Activated naive CD4-positive, alpha-beta T cell treated with anti-CD3 and anti-CD28 coated beads, Interleukin-2, amount 50 U/mL, for 72 hours (primary cell): ENCODE measurements around the gene WDHD1. TPM values are rescaled to one million over a fixed set of nuclear protein-coding genes. Genes with fewer than 3 reads are reported as not detected.
"Not testable (repeated sequence)": the region's sequence is repeated elsewhere in the genome, so short reads cannot be mapped to it uniquely, and the experiment has no call there.

Source experiments
- ATAC-seq, 2 donors: fragments of 150-1000 bp; cut with Tn5 transposase; 2 replicates each; pipeline ENCODE4 v1.10.0; 2021; ENCODE audit warnings: mild to moderate bottlenecking in 2 of 2, moderate library complexity in 2 of 2
- DNase-seq, 2 donors: peaks; one replicate each; pipeline ENCODE4 v3.0.0; 2021 to 2022; ENCODE audit warnings: low spot score in 2 of 2
- H3K27ac Mint-ChIP-seq, 2 donors: one replicate each; pipeline ENCODE4 v1.8.0; 2022; ENCODE audit warnings: mild to moderate bottlenecking in 2 of 2, mixed read lengths in 2 of 2
- H3K36me3 Mint-ChIP-seq, 2 donors: one replicate each; pipeline ENCODE4 v1.8.0; 2022; ENCODE audit warnings: mixed read lengths in 2 of 2
- H3K9me3 Mint-ChIP-seq, 2 donors: one replicate each; pipeline ENCODE4 v1.8.0; 2022; ENCODE audit warnings: mixed read lengths in 2 of 2
- total RNA-seq, 2 donors: library from RNA; stranded (reverse); gene quantifications; one replicate each; pipeline ENCODE4 v1.2.3, GENCODE V29; 2022

Gene WDHD1
- 10 to 100 TPM; 60.7 to 64.8 TPM for total RNA-seq

- no peaks in the 10 kb centered on the region for H3K9me3 Mint-ChIP-seq
- ATAC-seq = peak; percentile 97 to 98
- peaks cover 37 to 41% of the 10 kb centered on the region in 2 donors for H3K36me3 Mint-ChIP-seq
- H3K27ac Mint-ChIP-seq = peak within 1 kb of the TSS; percentile 97 to 99
- peak; percentile 99 for DNase-seq
These were observed at the start of gene WDHD1, which contains the start of gene SOCS4 for GRCh38 chr14:55026793-55027561. Gene WDHD1, minus strand, starts transcription at chr14:55027099. Its CDS starts 312 bp downstream, at chr14:55026787. Gene SOCS4, plus strand, starts transcription at chr14:55027236. Its CDS starts 15,806 bp downstream, at chr14:55043042.

DNA sequence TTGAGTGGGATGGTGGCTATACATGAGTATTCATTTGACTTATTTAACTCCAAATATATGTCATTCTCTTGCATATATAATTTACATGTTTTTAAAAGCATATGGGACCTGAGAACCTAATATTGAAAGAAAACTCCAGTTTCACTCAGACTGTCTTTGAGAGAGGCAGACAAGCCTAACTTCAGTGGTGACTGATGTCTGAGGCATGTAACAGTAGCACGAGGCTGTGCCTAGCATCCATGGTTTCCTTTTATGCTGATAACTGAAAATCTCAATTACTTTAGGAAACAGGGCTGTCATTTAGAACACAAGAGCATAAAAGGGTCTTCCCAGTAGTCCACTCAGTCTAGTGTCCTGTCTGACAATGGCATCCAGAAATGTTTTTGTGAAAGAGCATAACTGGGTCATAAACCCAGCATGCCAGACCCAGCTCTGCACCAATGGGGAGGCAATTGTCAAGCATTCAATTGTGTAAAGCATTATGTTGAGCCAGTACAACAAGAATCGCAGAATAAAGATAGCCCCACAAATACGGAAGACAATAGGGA, 48.8 kb upstream of the WDHD1 start:
- peak overlapping the region in 1 of 2 donors; percentile 65 for H3K27ac Mint-ChIP-seq
- H3K36me3 Mint-ChIP-seq = no peaks in the 10 kb centered on the region
- DNase-seq = no peak
- no peaks in the 10 kb centered on the region for H3K9me3 Mint-ChIP-seq
- ATAC-seq = peak in 1 of 2 donors; percentile 7

GRCh38 chr14:55074662-55075061, 47.8 kb upstream of the WDHD1 start:
- ATAC-seq (peak in 1 of 2 donors; percentile 21), DNase-seq (no peak)

GRCh38 chr14:55073856-55074255, 47.0 kb upstream of the WDHD1 start:
- no peaks in the 10 kb centered on the region for H3K36me3 Mint-ChIP-seq
- H3K9me3 Mint-ChIP-seq = no peaks in the 10 kb centered on the region
- DNase-seq (no peak), ATAC-seq (no peak)
- H3K27ac Mint-ChIP-seq = no peak overlapping the region

More at GRCh38 chr14:55074662-55075061, 47.8 kb upstream of the WDHD1 start:
- H3K9me3 Mint-ChIP-seq = no peaks in the 10 kb centered on the region
- H3K27ac Mint-ChIP-seq = peak overlapping the region in 1 of 2 donors; percentile 51
- H3K36me3 Mint-ChIP-seq = no peaks in the 10 kb centered on the region

DNA sequence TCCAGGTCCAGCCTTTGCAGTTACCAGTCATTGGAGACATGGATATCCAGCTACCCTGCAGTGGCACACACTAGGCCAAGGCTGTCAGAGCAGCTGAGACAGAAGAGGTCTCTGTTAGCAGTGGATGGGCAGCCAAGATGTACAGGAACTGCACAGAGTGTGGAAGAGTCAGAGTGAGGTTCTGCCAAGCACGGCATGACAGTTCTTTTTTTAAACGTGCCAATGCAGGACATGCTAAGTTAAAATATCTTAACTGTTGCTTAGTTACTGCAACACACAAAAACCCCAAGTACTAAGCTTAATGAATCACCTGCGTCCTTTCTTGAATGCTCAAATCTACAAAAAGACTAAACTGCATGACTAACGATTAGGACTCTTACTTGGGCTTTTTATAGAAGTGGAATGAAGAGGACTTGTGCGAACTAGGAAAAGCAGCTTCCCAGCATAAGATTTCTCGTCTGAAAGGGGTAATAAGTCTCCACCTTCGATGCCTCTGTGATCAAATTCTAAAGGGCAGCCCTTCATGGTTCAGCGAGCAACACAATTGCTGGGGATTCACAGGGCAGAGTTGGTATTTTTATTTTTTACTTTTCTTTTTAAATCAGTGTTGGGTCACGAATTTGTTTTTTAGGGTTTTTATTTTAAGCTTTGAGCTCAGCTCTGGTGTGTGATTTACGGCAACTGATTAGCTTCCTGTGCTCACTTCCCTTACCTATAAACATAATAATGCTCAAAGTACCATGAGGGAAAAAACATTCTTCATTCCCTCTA, 45.2 kb upstream of the WDHD1 start:
- DNase-seq = peak in 1 of 2 donors; percentile 39
- peak; percentile 91 to 95 for ATAC-seq
- no peaks in the 10 kb centered on the region for H3K9me3 Mint-ChIP-seq
- peaks cover 0 to 7% of the 10 kb centered on the region in 2 donors for H3K36me3 Mint-ChIP-seq
- H3K27ac Mint-ChIP-seq = peak overlapping the region; percentile 89 to 91

DNA sequence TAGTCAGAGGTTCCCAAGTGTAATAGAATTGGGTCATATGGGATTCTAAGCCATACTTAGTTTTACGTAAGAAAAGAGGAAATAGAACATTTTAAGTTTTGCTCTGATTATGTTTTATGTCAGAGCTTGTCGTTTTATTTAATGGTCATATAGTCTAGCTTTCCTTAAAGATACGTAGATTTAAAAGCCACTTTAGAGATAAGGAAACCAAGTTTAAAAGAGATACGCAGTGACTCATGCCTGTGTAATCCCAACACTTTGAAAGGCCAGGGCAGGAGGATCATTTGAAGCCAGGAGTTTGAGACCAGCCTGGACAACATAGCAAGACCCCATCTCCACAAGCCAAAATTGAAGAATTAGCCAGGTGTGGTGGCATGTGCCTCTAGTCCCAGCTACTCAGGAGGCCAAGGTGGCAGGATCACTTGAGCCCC, 44.1 kb upstream of the WDHD1 start:
- Mint-ChIP-seq H3K36me3 (peaks cover 0 to 14% of the 10 kb centered on the region in 2 donors), H3K9me3 (no peaks in the 10 kb centered on the region), H3K27ac (peak overlapping the region; percentile 89 to 91)
- ATAC-seq (no peak), DNase-seq (no peak)

DNA sequence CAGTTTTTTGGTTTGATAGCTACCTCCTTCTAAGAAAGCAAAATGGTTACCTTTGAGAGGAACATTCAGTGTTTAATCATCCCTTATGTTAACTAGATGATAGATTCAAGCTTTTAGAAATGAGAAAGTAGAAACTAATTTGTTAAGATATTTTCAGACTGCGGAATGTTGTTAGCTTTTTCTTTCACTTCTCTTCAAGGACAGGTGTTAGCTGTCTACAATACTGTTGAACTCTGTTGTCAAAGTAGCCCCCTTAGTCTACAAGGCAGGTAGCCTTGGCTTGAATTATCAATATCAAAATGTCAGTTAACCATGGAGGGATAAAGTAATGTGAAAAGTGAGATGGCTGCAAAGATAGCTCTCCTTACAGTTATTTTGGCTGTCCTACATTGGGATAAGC, 39.3 kb upstream of the WDHD1 start:
- DNase-seq (no peak), ATAC-seq (no peak)
- Mint-ChIP-seq H3K27ac (no peak overlapping the region), H3K36me3 (peaks cover 0 to 30% of the 10 kb centered on the region in 2 donors), H3K9me3 (no peaks in the 10 kb centered on the region)

DNA sequence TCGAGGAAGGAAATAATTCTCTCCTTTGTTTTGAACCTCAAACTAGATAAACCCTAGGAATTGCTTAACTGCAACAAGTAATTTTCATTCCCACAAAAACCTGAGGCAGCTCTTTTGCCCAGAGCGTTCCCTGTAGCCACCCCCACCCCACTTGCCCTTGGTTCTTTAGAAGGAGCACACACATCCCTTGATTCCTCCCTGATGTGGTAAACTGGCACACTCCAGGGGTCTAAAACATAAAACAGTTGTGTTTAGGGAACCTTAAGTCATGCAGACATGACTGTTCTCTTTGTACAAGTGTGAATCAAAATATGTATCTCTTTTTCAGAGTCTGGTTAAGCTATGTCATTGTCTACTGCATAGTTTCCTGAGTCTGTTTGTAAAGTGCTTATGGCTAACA, 38.5 kb upstream of the WDHD1 start:
- Mint-ChIP-seq H3K9me3 (no peaks in the 10 kb centered on the region), H3K36me3 (peaks cover 0 to 30% of the 10 kb centered on the region in 2 donors), H3K27ac (no peak overlapping the region)
- DNase-seq = no peak
- no peak for ATAC-seq

DNA sequence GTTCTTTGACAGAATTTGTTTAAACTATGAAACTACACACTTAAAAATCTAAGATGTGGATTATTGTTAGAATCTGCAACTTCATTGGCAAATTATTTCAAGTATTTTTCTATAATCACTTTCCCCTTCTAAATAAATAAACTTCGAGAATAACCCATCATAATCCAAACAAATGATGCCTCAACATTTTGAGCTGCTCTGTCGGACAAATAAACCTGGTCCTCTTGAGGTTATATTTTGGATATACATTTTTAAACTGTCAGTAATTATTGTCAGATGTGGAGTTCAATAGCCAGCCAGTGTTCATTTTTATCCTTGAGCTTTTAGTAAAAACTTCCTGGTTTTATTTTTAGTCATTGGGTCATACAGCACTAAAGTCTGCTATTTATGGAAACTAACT, 38.0 kb upstream of the WDHD1 start:
- not testable (repeated sequence) for ATAC-seq, H3K9me3 Mint-ChIP-seq, DNase-seq, H3K27ac Mint-ChIP-seq
- peaks cover 0 to 31% of the 10 kb centered on the region in 2 donors for H3K36me3 Mint-ChIP-seq

GRCh38 chr14:55062517-55063351, 35.8 kb upstream of the WDHD1 start:
- Mint-ChIP-seq H3K9me3 (no peaks in the 10 kb centered on the region), H3K36me3 (peaks cover 0 to 43% of the 10 kb centered on the region in 2 donors), H3K27ac (peak overlapping the region in 1 of 2 donors; percentile 60)
- ATAC-seq = no peak
- no peak for DNase-seq

DNA sequence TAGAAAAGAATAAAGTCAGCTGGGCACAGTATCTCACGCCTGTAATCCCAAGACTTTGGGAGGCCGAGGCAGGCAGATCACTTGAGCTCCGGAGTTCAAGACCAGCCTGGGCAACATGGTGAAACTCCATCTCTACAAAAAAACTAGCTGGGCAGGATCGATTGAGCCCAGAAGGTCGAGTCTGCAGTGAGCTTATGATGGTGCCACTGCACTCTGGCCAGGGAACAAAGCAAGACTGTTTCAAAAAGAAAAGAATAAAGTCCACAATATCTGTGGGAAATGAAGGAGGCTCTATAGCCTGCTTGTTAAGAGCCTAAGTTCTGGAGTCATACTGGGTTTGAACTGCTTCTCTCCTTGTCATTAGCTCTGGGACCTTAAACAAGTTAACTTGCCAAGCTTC, 32.4 kb upstream of the WDHD1 start:
- peaks cover 0 to 28% of the 10 kb centered on the region in 2 donors for H3K36me3 Mint-ChIP-seq
- DNase-seq = no peak
- no peak for ATAC-seq
- H3K27ac Mint-ChIP-seq = no peak overlapping the region
- H3K9me3 Mint-ChIP-seq = no peaks in the 10 kb centered on the region

- Mint-ChIP-seq H3K36me3 (peaks cover 10 to 36% of the 10 kb centered on the region in 2 donors), H3K27ac (no peak overlapping the region), H3K9me3 (no peaks in the 10 kb centered on the region)
- ATAC-seq = no peak
- no peak for DNase-seq
These were observed 31.0 kb upstream of the WDHD1 start for GRCh38 chr14:55057919-55058318.

- ATAC-seq = no peak
- peaks cover 18 to 32% of the 10 kb centered on the region in 2 donors for H3K36me3 Mint-ChIP-seq
- H3K9me3 Mint-ChIP-seq = no peaks in the 10 kb centered on the region
- DNase-seq = no peak
- H3K27ac Mint-ChIP-seq = peak overlapping the region in 1 of 2 donors; percentile 89
These were observed 27.2 kb upstream of the WDHD1 start for GRCh38 chr14:55054098-55054497.

DNA sequence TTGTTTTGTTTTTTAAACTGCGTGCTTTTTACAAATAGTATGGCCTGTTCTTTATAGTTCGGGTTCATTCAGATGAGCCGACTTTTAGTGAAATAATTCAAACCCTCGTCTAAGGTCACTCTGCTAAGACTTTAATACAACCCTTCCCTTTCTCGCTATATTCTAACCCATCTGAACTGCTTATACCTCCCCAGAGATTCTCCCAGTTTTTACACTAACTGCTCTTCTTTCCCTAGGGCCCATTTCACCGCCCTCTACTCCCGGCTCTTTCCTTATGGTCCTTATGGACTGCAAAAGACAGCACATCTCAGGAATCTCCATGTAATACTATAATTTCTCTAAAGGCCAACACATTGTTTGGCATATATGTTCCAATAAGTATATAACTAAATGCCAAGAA, 26.6 kb upstream of the WDHD1 start:
- Mint-ChIP-seq H3K27ac (peak overlapping the region; percentile 25 to 95), H3K9me3 (no peaks in the 10 kb centered on the region), H3K36me3 (peaks cover 18 to 31% of the 10 kb centered on the region in 2 donors)
- ATAC-seq (no peak), DNase-seq (no peak)

GRCh38 chr14:55053018-55053417, 26.1 kb upstream of the WDHD1 start:
- Mint-ChIP-seq H3K9me3 (no peaks in the 10 kb centered on the region), H3K36me3 (peaks cover 18 to 26% of the 10 kb centered on the region in 2 donors), H3K27ac (peak overlapping the region in 1 of 2 donors; percentile 95)
- ATAC-seq = no peak
- no peak for DNase-seq
